Endodermal cell (in vitro differentiated cells): ENCODE measurements around the gene AEBP1. TPM values are rescaled to one million over a fixed set of nuclear protein-coding genes. Genes with fewer than 3 reads are reported as not detected.
A peak's percentile ranks its signal among the peaks of the same experiment; 100 is the strongest.

Experiments used
- DNase-seq: peaks from one replicate; pipeline ENCODE4 v3.0.0-alpha.2; 2017
- H3K27ac ChIP-seq: 2 replicates; pipeline ENCODE4 v1.5.1; 2013; ENCODE audit warnings: mild to moderate bottlenecking, low read depth, low read length, moderate library complexity
- H3K27me3 ChIP-seq: 2 replicates; pipeline ENCODE4 v1.6.1; 2013; ENCODE audit warnings: mild to moderate bottlenecking, low read length, moderate library complexity; ENCODE audit not compliant: insufficient read depth, control insufficient read depth, poor library complexity, severe bottlenecking
- H3K36me3 ChIP-seq: 2 replicates; pipeline ENCODE4 v1.7.0; 2013; ENCODE audit warnings: mild to moderate bottlenecking, low read length, moderate library complexity; ENCODE audit not compliant: control insufficient read depth, insufficient read depth
- H3K4me1 ChIP-seq: one replicate; pipeline ENCODE4 v1.7.0; 2013; ENCODE audit warnings: low read length; ENCODE audit not compliant: control insufficient read depth, insufficient read depth
- H3K4me3 ChIP-seq: 2 replicates; pipeline ENCODE4 v1.5.1; 2013; ENCODE audit warnings: mild to moderate bottlenecking, low read length, moderate library complexity
- H3K9ac ChIP-seq: 2 replicates; pipeline ENCODE4 v1.6.1; 2013; ENCODE audit warnings: mild to moderate bottlenecking, low read length, moderate library complexity; ENCODE audit not compliant: poor library complexity, severe bottlenecking; ENCODE audit errors: extremely low read depth
- H3K9me3 ChIP-seq: 2 replicates; pipeline ENCODE4 v1.6.1; 2013; ENCODE audit warnings: mild to moderate bottlenecking, low read length, moderate library complexity; ENCODE audit not compliant: control insufficient read depth
- H3K27ac Mint-ChIP-seq: 2 replicates; pipeline ENCODE4 v1.8.0; 2020; ENCODE audit warnings: mixed read lengths
- H3K27me3 Mint-ChIP-seq: 2 replicates; pipeline ENCODE4 v1.8.0; 2021; ENCODE audit warnings: mild to moderate bottlenecking, mixed read lengths; ENCODE audit not compliant: insufficient read depth
- H3K36me3 Mint-ChIP-seq: 2 replicates; pipeline ENCODE4 v1.8.0; 2020; ENCODE audit warnings: low read depth, mixed read lengths
- H3K4me1 Mint-ChIP-seq: 2 replicates; pipeline ENCODE4 v1.8.0; 2020; ENCODE audit warnings: mixed read lengths
- H3K4me3 Mint-ChIP-seq: 2 replicates; pipeline ENCODE4 v1.8.0; 2020; ENCODE audit warnings: mild to moderate bottlenecking, moderate library complexity, mixed read lengths
- H3K9me3 Mint-ChIP-seq: 2 replicates; pipeline ENCODE4 v1.8.0; 2020; ENCODE audit warnings: mild to moderate bottlenecking, mixed read lengths
- CTCF ChIP-seq: fragments of 200-600 bp; sonication (generic); conservative IDR thresholded peaks from 2 replicates; pipeline ENCODE4 v1.5.0; 2021; ENCODE audit warnings: antibody characterized with exemption, mild to moderate bottlenecking
- WGBS, 2 experiments: methylation state at CpG; one replicate each; pipeline versions ENCODE4 v1.1.5 to v1.1.7; 2013; ENCODE audit warnings: missing lambda C conversion rate in 2 of 2, mixed read lengths in 1 of 2; ENCODE audit not compliant: insufficient coverage in 1 of 2, insufficient read length in 1 of 2; 5-methylcytosine and 5-hydroxymethylcytosine counted together
- total RNA-seq, 2 donors: library from RNA; stranded (reverse); fragmentation: NEBNext Ultra II Directional in 1 of 2; extraction: Animal tissue kit (Norgen Biotek cat#: 25700) in 1 of 2; gene quantifications; 2 replicates in 1 of 2; 3 replicates in 1 of 2; pipeline ENCODE4 v1.2.1, GENCODE V29; 2021

AEBP1 gene
- total RNA-seq, 2 donors from 2014 or later: 55.2 to 65.8 TPM

GRCh38 chr7:44099669-44100068 lies 4.5 kb upstream of the AEBP1 start:
- H3K36me3 Mint-ChIP-seq: no peaks in the 10 kb centered on the region
- 90 to 92% methylated on average over 2 to 4 of the region's 4 CpGs for WGBS, 2 experiments
- no peak overlapping the region for H3K4me3 ChIP-seq
- peaks cover 5% of the 10 kb centered on the region for H3K27me3 ChIP-seq
- H3K9me3 Mint-ChIP-seq: no peaks in the 10 kb centered on the region
- no peaks in the 10 kb centered on the region for H3K9me3 ChIP-seq
- H3K9ac ChIP-seq: no peak overlapping the region
- no peak overlapping the region for H3K4me3 Mint-ChIP-seq
- H3K36me3 ChIP-seq: no peaks in the 10 kb centered on the region
- H3K4me1 ChIP-seq: no peaks in the 10 kb centered on the region
- no peak for TF ChIP-seq CTCF
- peaks cover 16% of the 10 kb centered on the region for H3K27me3 Mint-ChIP-seq
- no peak overlapping the region for H3K27ac Mint-ChIP-seq
- no peak for DNase-seq
- H3K4me1 Mint-ChIP-seq: no peaks in the 10 kb centered on the region
- no peak overlapping the region for H3K27ac ChIP-seq

GRCh38 chr7:44100458-44101302 lies 3.5 kb upstream of the AEBP1 start:
- peaks cover 6% of the 10 kb centered on the region for H3K4me1 Mint-ChIP-seq
- peaks cover 21% of the 10 kb centered on the region for H3K27me3 Mint-ChIP-seq
- Histone ChIP-seq H3K9ac (no peak overlapping the region), H3K4me3 (no peak overlapping the region), H3K36me3 (no peaks in the 10 kb centered on the region), H3K27me3 (peaks cover 5% of the 10 kb centered on the region), H3K27ac (peak overlapping the region; percentile 51), H3K4me1 (no peaks in the 10 kb centered on the region), H3K9me3 (no peaks in the 10 kb centered on the region)
- H3K4me3 Mint-ChIP-seq: no peak overlapping the region
- TF ChIP-seq CTCF: no peak
- no peaks in the 10 kb centered on the region for H3K36me3 Mint-ChIP-seq
- DNase-seq: no peak
- H3K9me3 Mint-ChIP-seq: no peaks in the 10 kb centered on the region
- no peak overlapping the region for H3K27ac Mint-ChIP-seq
- WGBS, 2 experiments: 89 to 90% methylated on average over 2 to 10 of the region's 10 CpGs

- 93% methylated on average over 3 of the region's 3 CpGs; no CpG with 5 or more reads in 1 of the 2 experiments for WGBS, 2 experiments
- no peak overlapping the region for H3K9ac ChIP-seq
- H3K4me3 Mint-ChIP-seq: no peak overlapping the region
Observed at GRCh38 chr7:44101303-44101965, 2.7 kb upstream of the AEBP1 start.

More at GRCh38 chr7:44101303-44101965, 2.7 kb upstream of the AEBP1 start:
- Mint-ChIP-seq H3K27ac (no peak overlapping the region), H3K27me3 (peaks cover 21% of the 10 kb centered on the region), H3K36me3 (no peaks in the 10 kb centered on the region), H3K4me1 (peaks cover 8% of the 10 kb centered on the region), H3K9me3 (no peaks in the 10 kb centered on the region)
- H3K9me3 ChIP-seq: no peaks in the 10 kb centered on the region
- H3K27me3 ChIP-seq: peaks cover 5% of the 10 kb centered on the region
- H3K36me3 ChIP-seq: no peaks in the 10 kb centered on the region
- H3K27ac ChIP-seq: no peak overlapping the region
- H3K4me1 ChIP-seq: no peaks in the 10 kb centered on the region
- TF ChIP-seq CTCF: no peak
- no peak overlapping the region for H3K4me3 ChIP-seq
- DNase-seq: no peak
